T-helper 2 cell treated with Interferon-gamma antibody and Interleukin-4, amounts not matched to agents 100 ng/mL and 5 ng/mL, for 36 hours (primary cell): Measurements from ENCODE around the gene RPS27. TPM values are rescaled to one million over a fixed set of nuclear protein-coding genes. Genes with fewer than 3 reads are reported as not detected.
"Not testable (repeated sequence)": the region's sequence is repeated elsewhere in the genome, so short reads cannot be mapped to it uniquely, and the experiment has no call there.

Source experiments
- intact Hi-C: fragments of 100-400 bp; cut with micrococcal nuclease; formaldehyde crosslinking; loops from one replicate; pipeline ENCODE4 v1.15.1; 2023
- total RNA-seq: library from RNA; stranded (reverse); gene quantifications from 2 replicates; pipeline ENCODE4 v1.2.3, GENCODE V29; 2022

Gene RPS27
- total RNA-seq, 1 donor from 2014 or later = 1,752 TPM

DNA sequence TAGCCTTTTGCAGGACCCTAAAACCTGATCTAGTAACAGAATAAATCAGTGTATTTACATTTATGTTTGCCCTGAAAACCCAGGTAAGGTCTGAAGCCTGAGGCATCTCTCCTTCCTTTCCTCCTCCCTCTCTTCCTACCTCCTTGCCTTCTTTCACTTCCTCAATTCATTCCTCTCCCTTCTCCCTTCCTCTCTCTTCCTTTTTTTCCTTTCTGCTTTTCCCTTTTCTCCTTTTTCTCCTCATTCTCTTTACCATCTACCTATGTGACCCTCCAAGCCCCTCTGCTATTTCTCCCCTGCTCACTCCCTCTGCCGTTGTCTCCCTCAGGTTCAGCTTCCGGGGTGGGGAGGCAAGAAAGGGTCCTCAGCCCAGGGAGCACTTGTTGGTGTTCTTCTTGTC lies 8.8 kb upstream of the RPS27 start:
- intact Hi-C loops = not testable (repeated sequence)

DNA sequence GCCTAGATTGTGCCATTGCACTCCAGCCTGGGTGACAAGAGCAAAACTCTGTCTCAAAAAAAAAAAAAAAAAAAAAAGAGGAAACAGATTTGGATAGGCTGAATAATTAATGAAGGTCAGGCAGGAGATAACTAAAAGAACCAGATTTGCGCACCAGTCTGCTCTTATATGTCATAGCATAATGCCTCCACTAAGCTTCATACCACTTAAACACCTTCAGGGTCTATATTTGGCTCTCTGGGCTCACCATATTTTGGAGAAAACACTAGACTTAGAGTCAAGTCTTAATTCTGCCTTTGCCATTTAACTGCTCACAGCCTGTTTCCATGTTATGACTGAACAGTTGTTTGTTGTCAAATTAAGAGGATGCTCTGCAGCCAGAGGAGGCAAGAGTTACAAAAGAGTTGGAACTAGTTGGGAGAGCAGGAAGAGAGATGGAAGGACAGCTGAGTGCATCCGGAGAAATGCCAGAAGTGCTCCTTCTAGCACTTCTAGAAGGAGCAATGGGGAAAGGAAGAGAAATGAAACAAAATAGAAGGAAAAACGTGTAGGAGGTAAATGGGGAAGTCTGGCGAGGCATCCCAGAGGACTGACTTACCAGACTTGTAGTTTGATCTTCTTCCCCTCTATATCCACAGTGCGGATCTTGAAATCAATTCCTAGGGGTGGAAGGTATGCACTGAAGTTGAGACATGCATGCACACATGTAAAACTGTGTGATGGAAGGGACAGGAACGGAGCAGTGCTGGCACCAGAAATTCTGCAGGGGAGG lies 6.3 kb upstream of the RPS27 start:
- intact Hi-C loops = no loop called here

DNA sequence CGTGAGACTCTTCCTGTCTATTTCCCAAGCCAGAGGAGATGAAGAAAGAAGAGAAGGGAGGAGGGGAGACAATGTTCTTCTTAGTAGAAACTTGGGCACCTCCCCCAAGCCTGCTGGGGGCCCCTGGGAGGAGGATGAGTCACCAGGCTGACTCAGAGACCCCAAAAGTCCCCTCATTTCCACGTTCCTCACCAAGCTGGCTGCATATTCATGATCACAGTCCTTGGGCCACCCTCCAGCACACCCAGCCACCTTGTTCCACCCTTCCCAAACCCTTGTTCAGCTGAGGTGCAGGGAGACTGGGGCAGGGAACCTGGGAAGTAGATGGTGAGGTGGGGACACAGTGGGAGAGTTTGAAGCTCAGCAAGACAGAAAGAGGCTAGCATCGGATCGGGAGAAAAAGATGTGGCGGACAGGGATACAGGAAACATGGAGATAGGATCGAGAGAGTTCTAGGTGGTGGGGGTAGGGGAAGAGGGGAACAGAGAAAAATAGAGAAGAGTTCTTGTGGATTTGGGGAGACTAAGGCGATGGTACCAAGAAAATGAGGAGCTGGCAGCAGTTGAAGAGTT lies 5.1 kb upstream of the RPS27 start:
- intact Hi-C loops = no loop called here

GRCh38 chr1:153985941-153986761 lies 4.4 kb upstream of the RPS27 start, which contains the start of gene RAB13:
TSS of gene RAB13 (minus strand) at chr1:153986339. CDS start at chr1:153986236, 103 bp downstream.
- intact Hi-C loops = loop anchor here (1.0 to 2.0 kb wide), 3 partner anchors 165 to 315 kb away; partner anchors contain the start of gene ILF2

DNA sequence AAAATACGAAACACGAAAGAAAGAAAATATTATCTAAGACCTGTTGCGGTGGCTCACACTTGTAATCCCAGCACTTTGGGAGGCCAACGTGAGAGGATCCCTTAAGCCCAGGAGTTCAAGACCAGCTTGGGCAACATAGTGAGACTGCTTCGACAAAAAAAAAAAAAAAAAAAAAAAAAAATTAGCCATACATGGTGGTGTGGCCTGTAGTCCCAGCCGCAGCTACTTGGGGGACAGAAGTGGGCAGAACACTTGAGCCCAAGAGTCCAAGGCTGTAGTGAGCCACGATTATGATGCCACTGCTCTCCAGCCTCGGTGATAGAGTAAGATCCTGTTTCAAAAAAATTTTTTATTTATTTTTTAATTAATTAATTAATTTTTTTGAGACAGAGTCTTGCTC lies 2.9 kb upstream of the RPS27 start:
- intact Hi-C loops = loop anchor here (2.0 kb wide), 1 partner anchor 317 kb away; the partner anchor contains the start of gene ILF2

- intact Hi-C loops = loop anchor here (2.0 to 10.0 kb wide), 5 partner anchors 168 to 354 kb away; partner anchors contain the start of genes HAX1 and NPR1
These were observed 629 bp downstream of the RPS27 start for GRCh38 chr1:153991151-153991630.

DNA sequence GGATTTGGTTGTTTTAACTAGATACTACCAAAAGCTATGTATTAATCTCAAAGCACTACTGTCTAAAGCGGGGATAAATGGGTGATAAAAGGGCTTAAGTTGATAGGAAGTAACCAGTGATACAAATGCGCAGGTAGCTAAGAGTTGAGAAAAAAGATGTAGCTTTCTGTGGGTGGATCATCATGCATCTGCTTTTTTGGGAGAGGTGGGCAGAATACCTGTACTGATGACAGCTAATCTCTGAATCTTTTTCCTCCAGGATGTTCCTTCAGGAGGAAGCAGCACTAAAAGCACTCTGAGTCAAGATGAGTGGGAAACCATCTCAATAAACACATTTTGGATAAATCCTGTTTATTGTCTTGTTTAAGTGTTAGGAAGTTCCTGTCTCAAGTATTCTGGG lies 1.2 kb downstream of the RPS27 start:
- intact Hi-C loops = loop anchor here (2.0 to 10.0 kb wide), 5 partner anchors 167 to 353 kb away; partner anchors contain the start of genes HAX1 and NPR1

- intact Hi-C loops = loop anchor here (10.0 kb wide), 1 partner anchor 350 kb away; no protein-coding TSS in a partner anchor
These were observed 4.6 kb downstream of the RPS27 start for GRCh38 chr1:153995202-153995601.

DNA sequence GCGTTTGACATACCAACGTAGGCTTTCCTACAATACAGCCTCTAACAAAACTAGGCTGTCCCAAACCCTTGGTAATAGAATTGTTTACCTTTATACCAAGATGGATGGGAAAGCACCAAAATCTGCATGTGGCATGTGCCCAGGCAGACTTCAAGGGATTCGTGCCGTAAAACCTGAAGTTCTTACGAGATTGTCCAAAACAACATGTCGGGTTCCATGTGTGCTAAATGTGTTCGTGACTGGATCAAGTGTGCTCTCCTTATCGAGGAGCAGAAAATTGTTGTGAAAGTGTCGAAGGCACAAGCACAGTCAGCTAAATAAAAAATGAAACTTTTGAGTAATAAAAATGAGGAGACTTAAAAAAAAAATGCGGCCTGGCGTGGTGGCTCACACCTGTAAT lies 5.1 kb downstream of the RPS27 start:
- intact Hi-C loops = loop anchor here (10.0 kb wide), 1 partner anchor 349 kb away; no protein-coding TSS in a partner anchor

DNA sequence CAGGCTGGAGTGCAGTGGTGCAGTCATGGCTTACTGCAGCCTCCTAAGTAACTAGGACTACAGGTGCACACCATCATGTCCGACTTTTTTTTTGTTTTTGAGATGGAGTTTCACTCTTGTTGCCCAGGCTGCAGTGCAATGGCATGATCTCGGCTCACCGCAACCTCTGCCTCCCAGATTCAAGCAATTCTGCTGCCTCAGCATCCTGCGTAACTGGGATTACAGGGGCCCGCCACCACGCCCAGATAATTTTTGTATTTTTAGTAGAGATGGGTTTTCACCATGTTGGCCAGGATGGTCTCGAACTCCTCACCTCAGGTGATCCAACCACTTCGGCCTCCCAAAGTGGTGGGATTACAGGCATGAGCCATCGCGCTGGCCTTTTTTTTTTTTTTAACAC lies 6.3 kb downstream of the RPS27 start:
- intact Hi-C loops = loop anchor here (10.0 kb wide), 1 partner anchor 348 kb away; no protein-coding TSS in a partner anchor

GRCh38 chr1:154000420-154000819 lies 9.9 kb downstream of the RPS27 start:
- intact Hi-C loops = no loop called here

DNA sequence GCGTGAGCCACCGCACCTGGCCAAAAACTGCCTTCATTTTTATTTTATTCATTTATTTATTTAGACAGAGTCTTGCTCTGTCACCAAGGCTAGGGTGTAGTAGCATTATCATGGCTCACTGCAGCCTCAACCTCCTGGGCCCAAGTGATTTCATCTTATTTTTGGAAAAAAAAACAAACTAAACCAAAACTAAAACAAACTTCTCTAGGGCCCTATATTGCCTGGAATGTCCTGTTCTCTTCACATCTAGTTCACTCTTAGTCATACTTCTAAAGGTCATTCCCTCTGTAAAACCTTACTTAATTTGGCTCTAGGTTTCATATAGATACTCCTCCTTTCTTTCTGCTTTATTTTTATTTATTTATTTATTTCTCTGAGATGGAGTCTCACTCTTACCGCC lies 15.6 kb downstream of the RPS27 start:
- intact Hi-C loops = no loop called here

- intact Hi-C loops = no loop called here
These were observed 21.6 kb downstream of the RPS27 start for GRCh38 chr1:154012129-154012528.

DNA sequence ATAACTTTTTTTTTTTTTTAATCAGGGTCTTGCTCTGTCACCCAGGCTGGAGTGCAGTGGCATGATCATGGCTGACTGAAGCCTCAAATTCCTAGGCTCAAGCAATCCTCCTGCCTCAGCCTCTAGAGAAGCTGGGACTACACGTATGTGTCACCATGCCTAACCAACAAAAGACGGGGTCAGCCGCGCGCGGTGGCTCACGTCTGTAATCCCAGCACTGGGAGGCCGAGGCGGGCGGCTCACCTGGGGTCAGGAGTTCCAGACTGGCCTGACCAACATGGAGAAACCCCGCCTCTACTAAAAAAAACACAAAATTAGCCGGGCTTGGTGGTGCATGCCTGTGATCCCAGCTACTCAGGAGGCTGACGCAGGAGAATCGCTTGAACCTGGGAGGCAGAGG lies 22.0 kb downstream of the RPS27 start:
- intact Hi-C loops = not testable (repeated sequence)

DNA sequence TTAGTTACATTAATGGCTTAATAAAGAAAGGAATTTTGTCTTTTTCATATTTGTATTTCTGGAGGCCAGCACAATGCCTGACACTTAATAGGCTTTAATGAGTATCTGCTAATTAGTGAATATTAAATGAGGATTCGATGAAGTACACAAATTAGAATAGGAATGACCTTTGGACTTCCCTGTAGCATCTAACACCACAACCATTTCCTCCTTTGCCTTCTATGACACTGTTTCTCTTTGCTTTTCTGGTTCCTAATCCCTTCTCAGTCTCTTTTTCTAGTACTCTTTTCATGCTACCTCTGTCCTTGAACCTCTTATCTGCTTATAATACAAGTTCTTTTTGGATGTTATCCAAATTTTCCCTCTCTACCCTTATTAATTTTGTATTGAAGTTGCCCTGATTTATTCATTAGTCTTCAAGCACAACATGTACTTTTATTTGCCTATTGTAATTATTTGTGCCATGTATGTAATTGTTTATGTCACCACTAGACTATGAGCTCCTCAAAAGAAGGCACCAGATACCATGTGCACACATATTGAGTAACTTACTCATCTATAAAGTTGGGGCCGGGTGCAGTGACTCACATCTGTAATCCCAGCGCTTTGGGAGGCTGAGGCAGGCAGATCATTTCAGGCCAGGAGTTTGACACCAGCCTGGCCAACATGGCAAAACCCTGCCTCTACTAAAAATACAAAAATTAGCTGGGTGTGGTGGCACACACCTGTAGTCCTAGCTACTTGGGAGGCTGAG lies 23.8 kb downstream of the RPS27 start:
- intact Hi-C loops = no loop called here

GRCh38 chr1:154019269-154019668 lies 28.7 kb downstream of the RPS27 start:
- intact Hi-C loops = no loop called here

GRCh38 chr1:154019940-154020339 lies 29.4 kb downstream of the RPS27 start:
- intact Hi-C loops = no loop called here

- intact Hi-C loops = not testable (repeated sequence)
These were observed 43.1 kb downstream of the RPS27 start for GRCh38 chr1:154033697-154034096.
